IMR-90 (cell line): ENCODE data around the gene RAMP3. TPM values are rescaled to one million over a fixed set of nuclear protein-coding genes. Genes with fewer than 3 reads are reported as not detected.

ENCODE experiments used
- ATAC-seq: fragments of 200-7000 bp; cut with Tn5 transposase; 2 replicates; pipeline ENCODE4 v1.9.1; 2020; ENCODE audit warnings: low read depth, mild to moderate bottlenecking, moderate library complexity
- BruUV-seq: library from RNA; stranded (reverse); fragments of 400-500 nt; replicated peaks from 2 replicates; lab custom pipeline; 2021; lab: Mats Ljungman, UMichigan
- CTCF ChIA-PET: fragments of 300-600 bp; formaldehyde crosslinking; extraction: SDS; loops from one replicate; lab custom pipeline; 2021; ENCODE audit warnings: antibody characterized with exemption; lab: Yijun Ruan, JAX
- POLR2A ChIA-PET: fragments of 300-600 bp; sonication (Branson Sonifier 250); formaldehyde crosslinking; loops from one replicate; lab custom pipeline; 2022; ENCODE audit warnings: antibody characterized with exemption; ENCODE audit not compliant: unreplicated experiment; lab: Charles Lee
- DNase-seq: peaks from one replicate; pipeline ENCODE4 v3.0.0; 2013
- H2AFZ ChIP-seq: replicated peaks from 2 replicates; pipeline ENCODE3; 2013; ENCODE audit warnings: low read length, mild to moderate bottlenecking; ENCODE audit not compliant: poor library complexity
- H2AK5ac ChIP-seq: 2 replicates; pipeline ENCODE4 v1.6.1; 2013; ENCODE audit warnings: low read depth, low read length, inconsistent platforms
- H2AK9ac ChIP-seq: replicated peaks from 2 replicates; pipeline ENCODE3; 2013; ENCODE audit warnings: mild to moderate bottlenecking, low read depth, low read length, moderate library complexity; ENCODE audit not compliant: poor library complexity
- H2BK120ac ChIP-seq: 2 replicates; pipeline ENCODE4 v1.6.1; 2013; ENCODE audit warnings: low read depth, low read length, inconsistent platforms
- H2BK15ac ChIP-seq: 3 replicates; pipeline ENCODE4 v1.6.1; 2013; ENCODE audit warnings: low read depth, low read length, inconsistent platforms
- H2BK20ac ChIP-seq: 2 replicates; pipeline ENCODE4 v1.6.1; 2013; ENCODE audit warnings: low read depth, mild to moderate bottlenecking, inconsistent platforms, low read length, moderate library complexity
- H2BK5ac ChIP-seq: 2 replicates; pipeline ENCODE4 v1.6.1; 2013; ENCODE audit warnings: mild to moderate bottlenecking, low read depth, low read length, inconsistent platforms; ENCODE audit not compliant: poor library complexity, severe bottlenecking
- H3K14ac ChIP-seq: replicated peaks from 2 replicates; pipeline ENCODE4 v1.6.1; 2013; ENCODE audit warnings: low read depth, low read length, inconsistent platforms
- H3K18ac ChIP-seq: 2 replicates; pipeline ENCODE4 v1.6.1; 2013; ENCODE audit warnings: low read depth, low read length, control low read depth
- H3K23ac ChIP-seq: 2 replicates; pipeline ENCODE4 v1.6.1; 2013; ENCODE audit warnings: low read depth, low read length, inconsistent platforms
- H3K27ac ChIP-seq: 2 replicates; pipeline ENCODE4 v1.5.1; 2013; ENCODE audit warnings: mild to moderate bottlenecking, control low read depth, low read length; ENCODE audit not compliant: insufficient read depth
- H3K27me3 ChIP-seq: 2 replicates; pipeline ENCODE4 v1.6.1; 2013; ENCODE audit warnings: low read length; ENCODE audit not compliant: control insufficient read depth, insufficient read depth
- H3K36me3 ChIP-seq: 2 replicates; pipeline ENCODE4 v1.6.1; 2013; ENCODE audit warnings: low read length, mixed read lengths; ENCODE audit not compliant: control insufficient read depth, insufficient read depth
- H3K4ac ChIP-seq: 2 replicates; pipeline ENCODE4 v1.6.1; 2013; ENCODE audit warnings: low read depth, low read length, inconsistent platforms
- H3K4me1 ChIP-seq: 2 replicates; pipeline ENCODE4 v1.6.1; 2013; ENCODE audit warnings: low read length, mixed read lengths; ENCODE audit not compliant: control insufficient read depth, insufficient read depth
- H3K4me2 ChIP-seq: 2 replicates; pipeline ENCODE4 v1.6.1; 2013; ENCODE audit warnings: low read depth, mild to moderate bottlenecking, control low read depth, low read length, moderate library complexity
- H3K4me3 ChIP-seq: 2 replicates; pipeline ENCODE4 v1.5.1; 2013; ENCODE audit warnings: low read depth, mild to moderate bottlenecking, control low read depth, low read length, moderate library complexity; ENCODE audit not compliant: insufficient read depth
- H3K56ac ChIP-seq: 2 replicates; pipeline ENCODE4 v1.6.1; 2013; ENCODE audit warnings: low read length, inconsistent platforms; ENCODE audit not compliant: insufficient read depth; ENCODE audit errors: extremely low read depth
- H3K79me1 ChIP-seq, 2 experiments: 2 replicates each; pipeline ENCODE4 v1.6.1; 2013; ENCODE audit warnings: low read length in 2 of 2, inconsistent platforms in 1 of 2, low read depth in 1 of 2
- H3K9ac ChIP-seq: 2 replicates; pipeline ENCODE4 v1.6.1; 2013; ENCODE audit warnings: low read depth, low read length, control low read depth
- H3K9me1 ChIP-seq: 2 replicates; pipeline ENCODE4 v1.6.1; 2013; ENCODE audit warnings: low read length, inconsistent platforms; ENCODE audit not compliant: insufficient read depth
- H3K9me3 ChIP-seq: 2 replicates; pipeline ENCODE4 v1.6.1; 2013; ENCODE audit warnings: low read length; ENCODE audit not compliant: control insufficient read depth, insufficient read depth
- H4K20me1 ChIP-seq: 2 replicates; pipeline ENCODE4 v1.6.1; 2013; ENCODE audit warnings: low read length, inconsistent platforms; ENCODE audit not compliant: insufficient read depth
- H4K5ac ChIP-seq: 2 replicates; pipeline ENCODE4 v1.6.1; 2013; ENCODE audit warnings: mild to moderate bottlenecking, low read depth, low read length, control low read depth
- H4K8ac ChIP-seq, 2 experiments: 2 replicates each; pipeline ENCODE4 v1.6.1; 2013; ENCODE audit warnings: low read depth in 2 of 2, low read length in 2 of 2, control low read depth in 1 of 2, inconsistent platforms in 1 of 2
- H4K91ac ChIP-seq: 2 replicates; pipeline ENCODE4 v1.6.1; 2013; ENCODE audit warnings: low read depth, low read length, inconsistent platforms; ENCODE audit not compliant: insufficient read depth
- BHLHE40 ChIP-seq: fragments of 150-350 bp; IDR thresholded peaks from 2 replicates; pipeline ENCODE4 v1.6.1; 2016; ENCODE audit warnings: mild to moderate bottlenecking, low read depth, low read length
- ELK1 ChIP-seq: fragments of 150-350 bp; IDR thresholded peaks from 2 replicates; pipeline ENCODE4 v1.6.1; 2016; ENCODE audit warnings: low read depth, mild to moderate bottlenecking, low read length, moderate library complexity, borderline replicate concordance
- FOS ChIP-seq: fragments of 150-350 bp; IDR thresholded peaks from 2 replicates; pipeline ENCODE4 v1.6.1; 2016; ENCODE audit warnings: low read depth, low read length
- MAFK ChIP-seq: IDR thresholded peaks from 2 replicates; pipeline ENCODE4 v1.6.1; 2012; ENCODE audit warnings: low read depth, low read length, improper control_type of control experiment
- MAZ ChIP-seq: IDR thresholded peaks from 2 replicates; pipeline ENCODE4 v1.6.1; 2012; ENCODE audit warnings: low read depth, mild to moderate bottlenecking, low read length, improper control_type of control experiment, moderate library complexity, borderline replicate concordance
- NFE2L2 ChIP-seq: fragments of 150-350 bp; IDR thresholded peaks from 2 replicates; pipeline ENCODE4 v1.6.1; 2016; ENCODE audit warnings: low read depth, mild to moderate bottlenecking, low read length
- POLR2A ChIP-seq: IDR thresholded peaks from 2 replicates; pipeline ENCODE4 v1.6.1; 2012; ENCODE audit warnings: mild to moderate bottlenecking, low read depth, low read length
- RCOR1 ChIP-seq: IDR thresholded peaks from 2 replicates; pipeline ENCODE4 v1.6.1; 2012; ENCODE audit warnings: mild to moderate bottlenecking, low read length, improper control_type of control experiment; ENCODE audit not compliant: insufficient replicate concordance
- SMC3 ChIP-seq: fragments of 150-350 bp; IDR thresholded peaks from 2 replicates; pipeline ENCODE4 v1.6.1; 2016; ENCODE audit warnings: low read depth, mild to moderate bottlenecking, antibody characterized with exemption, low read length, moderate library complexity
- WGBS, 2 experiments: methylation state at CpG; one replicate each; pipeline versions ENCODE4 v1.1.5 to v1.1.7; 2013; ENCODE audit warnings: missing lambda C conversion rate in 2 of 2; ENCODE audit not compliant: insufficient read length in 1 of 2; ENCODE audit errors: extremely low coverage in 2 of 2; 5-methylcytosine and 5-hydroxymethylcytosine counted together
- dilution Hi-C: fragments of 300-500 bp; cut with HindIII; formaldehyde crosslinking; loops from one replicate; pipeline ENCODE4 v1.14.3; 2018; ENCODE audit warnings: low sequenced_read_pairs; ENCODE audit not compliant: unreplicated experiment
- in situ Hi-C: fragments of 300-500 bp; cut with MboI; formaldehyde crosslinking; loops from 3 replicates; pipeline ENCODE4 v1.14.3; 2019; ENCODE audit warnings: low sequenced_read_pairs, inconsistent platforms, mixed read lengths
- intact Hi-C: fragments of 100-400 bp; cut with micrococcal nuclease; formaldehyde crosslinking; loops from 2 replicates; pipeline ENCODE4 v1.10.0; 2022
- polyA plus RNA-seq, 3 experiments: library from polyadenylated mRNA; depleted of rRNA; stranded (reverse); fragments of >200 nt; gene quantifications; 2 replicates each; pipeline ENCODE4 v1.2.3, GENCODE V29; 2012; ENCODE audit warnings: low replicate concordance in 1 of 3
- total RNA-seq: library from RNA; depleted of rRNA; stranded (reverse); fragments of >200 nt; gene quantifications from 2 replicates; pipeline ENCODE4 v1.2.3, GENCODE V29; 2012
- TF ChIP-seq, protein P1 (sequence below): fragments of 150-350 bp; IDR thresholded peaks from 2 replicates; pipeline ENCODE4 v1.6.1; 2017; ENCODE audit warnings: mild to moderate bottlenecking, antibody characterized with exemption, low read length, low read depth

Gene RAMP3
- total and polyA plus RNA-seq, 2 of the 4 experiments (the other 2 are of a cell fraction), result not detected

GRCh38 chr7:45180084-45180986 lies 22.7 kb downstream of the RAMP3 start (continued):
- no peak for TF ChIP-seq FOS

GRCh38 chr7:45181286-45181960 lies 23.8 kb downstream of the RAMP3 start:
- BruUV-seq, result no TSS peak
- Histone ChIP-seq H4K91ac (no peak overlapping the region), H3K18ac (no peak overlapping the region), H3K27ac (no peak overlapping the region), H2AK9ac (no peak overlapping the region), H3K4me1 (no peaks in the 10 kb centered on the region), H2BK20ac (no peak overlapping the region), H3K79me1 (no peaks in the 10 kb centered on the region), H3K4me2 (no peak overlapping the region), H4K5ac (no peak overlapping the region), H3K14ac (no peak overlapping the region), H3K4ac (no peak overlapping the region), H4K20me1 (no peaks in the 10 kb centered on the region), H3K36me3 (no peaks in the 10 kb centered on the region), H2BK120ac (no peak overlapping the region), H3K56ac (no peak overlapping the region), H3K27me3 (peaks cover 30% of the 10 kb centered on the region; the same call in 1 of the 2 replicates), H3K9me3 (no peaks in the 10 kb centered on the region), H3K9me1 (no peaks in the 10 kb centered on the region), H3K9ac (no peak overlapping the region), H4K8ac (no peak overlapping the region), H3K4me3 (no peak overlapping the region), H2BK5ac (no peak overlapping the region), H2AK5ac (no peak overlapping the region), H2BK15ac (no peak overlapping the region), H3K23ac (no peak overlapping the region), H2AFZ (no peak overlapping the region)
- dilution Hi-C loops (no loop called here), intact Hi-C loops (no loop called here), in situ Hi-C loops (no loop called here)
- CTCF ChIA-PET, result no interaction called here
- POLR2A ChIA-PET, result no interaction called here
- 40% methylated on average over 2 of the region's 7 CpGs; no CpG with 5 or more reads in 1 of the 2 experiments for WGBS, 2 experiments
- DNase-seq (no peak), ATAC-seq (no peak)
- TF ChIP-seq, protein P1, sequence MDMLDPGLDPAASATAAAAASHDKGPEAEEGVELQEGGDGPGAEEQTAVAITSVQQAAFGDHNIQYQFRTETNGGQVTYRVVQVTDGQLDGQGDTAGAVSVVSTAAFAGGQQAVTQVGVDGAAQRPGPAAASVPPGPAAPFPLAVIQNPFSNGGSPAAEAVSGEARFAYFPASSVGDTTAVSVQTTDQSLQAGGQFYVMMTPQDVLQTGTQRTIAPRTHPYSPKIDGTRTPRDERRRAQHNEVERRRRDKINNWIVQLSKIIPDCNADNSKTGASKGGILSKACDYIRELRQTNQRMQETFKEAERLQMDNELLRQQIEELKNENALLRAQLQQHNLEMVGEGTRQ, result no peak
- TF ChIP-seq SMC3 (no peak), ELK1 (no peak), NFE2L2 (no peak), RCOR1 (no peak), MAZ (no peak), POLR2A (no peak), MAFK (no peak), BHLHE40 (no peak)
